HG03159 (cell line): ENCODE results near the gene SORCS1.

Source experiments
- ATAC-seq: cut with Tn5 transposase; IDR thresholded peaks from one replicate; pipeline ENCODE4 v1.9.1; 2021; ENCODE audit warnings: mild to moderate bottlenecking, moderate library complexity; ENCODE audit not compliant: unreplicated experiment

The SORCS1 gene

GRCh38 chr10:106619346-106619745, 545.2 kb downstream of the SORCS1 start:
- ATAC-seq = no peak

DNA sequence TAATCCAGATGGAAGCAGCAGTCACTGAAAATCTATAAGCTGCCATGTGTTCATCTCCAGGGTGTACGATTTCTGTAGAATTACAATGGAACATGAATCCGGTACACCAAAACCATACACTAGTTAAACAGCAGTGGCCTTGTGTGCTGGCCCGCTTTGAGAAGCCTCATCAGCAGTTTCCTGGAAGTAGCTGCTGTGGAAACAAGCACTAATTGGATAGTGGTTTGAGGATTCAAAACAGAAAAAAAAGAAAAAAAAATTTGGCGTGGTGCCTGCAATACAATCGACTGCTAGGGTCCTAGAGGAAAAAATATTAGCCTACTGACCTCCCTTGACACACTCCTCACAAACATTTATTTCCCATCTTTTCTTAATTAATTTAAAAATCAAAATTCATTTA, 545.9 kb downstream of the SORCS1 start:
- ATAC-seq = no peak

GRCh38 chr10:106615081-106615480, 549.4 kb downstream of the SORCS1 start:
- no peak for ATAC-seq

DNA sequence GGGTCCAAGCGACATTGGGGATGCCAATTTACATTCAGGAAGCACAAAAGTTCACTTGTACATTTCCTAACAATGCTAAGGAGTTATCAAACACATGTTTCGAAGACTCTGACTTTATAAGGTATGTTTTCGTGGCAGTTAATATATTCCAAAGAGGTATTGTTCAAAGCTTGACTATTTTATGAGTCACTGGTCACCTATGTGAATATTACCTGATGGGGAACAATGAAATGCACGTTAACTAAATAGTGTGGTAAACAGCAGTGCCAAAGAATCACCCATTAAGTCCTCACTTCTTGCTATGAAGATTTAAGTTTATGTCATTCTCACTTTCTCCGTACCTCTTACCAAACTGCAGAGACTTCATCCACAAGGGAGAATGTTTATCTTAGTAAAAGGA, 550.2 kb downstream of the SORCS1 start:
- ATAC-seq = no peak

DNA sequence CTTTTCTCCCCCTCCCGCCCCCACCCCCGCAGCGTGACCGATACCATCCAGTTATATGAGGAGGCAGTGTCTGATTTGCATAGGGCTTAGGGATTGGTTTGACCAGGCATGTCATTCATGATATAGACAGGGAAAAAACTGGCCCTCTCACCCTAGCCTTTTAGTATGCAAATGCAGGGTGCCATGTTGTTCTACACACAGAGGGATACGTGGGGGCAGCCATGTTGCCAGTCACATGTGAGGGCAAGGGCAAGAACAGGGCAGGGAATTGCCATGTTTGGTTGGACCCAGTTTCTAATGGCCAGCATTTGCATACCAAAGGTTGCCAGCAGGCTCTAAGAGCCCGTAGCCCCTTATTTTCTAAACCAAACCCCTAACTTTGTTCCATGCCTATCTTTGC, 552.1 kb downstream of the SORCS1 start:
- ATAC-seq = no peak

GRCh38 chr10:106609470-106610266, 554.8 kb downstream of the SORCS1 start:
- ATAC-seq = peak; percentile 67

DNA sequence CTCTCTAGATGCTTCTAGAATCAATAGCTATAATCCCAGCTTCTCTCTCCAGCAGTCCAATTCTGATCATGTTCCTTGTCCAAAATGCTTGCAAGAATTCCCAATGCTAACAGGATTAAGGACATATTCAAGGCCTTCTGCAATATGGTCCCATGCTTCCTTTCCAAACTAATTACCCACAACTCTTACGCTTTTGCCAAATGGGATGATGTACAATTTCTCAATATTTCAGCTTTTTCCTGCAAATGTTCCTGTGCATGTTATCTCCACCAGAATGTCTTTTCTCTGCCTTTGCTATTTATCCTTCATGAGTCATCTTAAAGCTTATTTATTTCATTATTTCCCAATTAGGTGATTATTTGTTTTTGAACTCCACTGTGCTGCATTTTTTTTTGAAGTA, 556.4 kb downstream of the SORCS1 start:
- ATAC-seq = no peak

DNA sequence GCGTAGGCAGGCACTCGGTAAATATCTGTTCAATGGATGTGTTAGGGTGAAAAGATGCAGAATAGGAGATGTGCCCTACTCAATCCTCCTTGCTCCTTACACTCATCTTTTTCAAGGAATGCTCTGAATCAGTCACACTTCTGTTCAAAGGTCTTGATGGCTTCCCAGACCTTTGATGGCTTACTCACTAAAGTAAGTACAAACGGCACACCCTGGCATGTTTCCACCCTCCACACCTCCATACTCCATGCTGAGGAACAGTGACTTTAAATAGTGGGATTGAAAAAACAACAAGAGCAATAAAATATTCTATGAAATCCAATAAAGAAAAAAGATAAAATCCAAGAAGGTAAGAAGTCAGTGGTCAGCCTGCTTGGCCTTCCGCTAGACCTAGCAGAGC, 569.2 kb downstream of the SORCS1 start:
- ATAC-seq = no peak

DNA sequence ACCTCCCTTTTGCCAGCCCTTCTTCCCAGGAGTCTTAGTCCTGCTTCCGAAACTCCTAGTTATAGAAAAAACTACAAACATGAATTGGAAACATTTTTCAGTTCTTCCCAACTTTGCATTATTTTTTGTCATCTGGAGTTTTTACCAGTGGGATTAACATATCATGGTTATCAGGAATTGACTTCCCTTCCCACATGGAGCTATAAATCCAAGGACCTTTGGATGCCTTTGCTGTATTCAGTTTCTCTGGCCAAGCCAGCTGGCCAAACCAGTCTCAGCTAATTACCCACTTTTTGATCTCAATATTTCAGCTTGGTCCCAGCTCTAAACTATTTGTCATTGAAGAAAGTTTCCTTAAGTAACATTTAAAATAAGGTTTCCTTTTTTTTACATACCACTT, 570.6 kb downstream of the SORCS1 start:
- no peak for ATAC-seq

DNA sequence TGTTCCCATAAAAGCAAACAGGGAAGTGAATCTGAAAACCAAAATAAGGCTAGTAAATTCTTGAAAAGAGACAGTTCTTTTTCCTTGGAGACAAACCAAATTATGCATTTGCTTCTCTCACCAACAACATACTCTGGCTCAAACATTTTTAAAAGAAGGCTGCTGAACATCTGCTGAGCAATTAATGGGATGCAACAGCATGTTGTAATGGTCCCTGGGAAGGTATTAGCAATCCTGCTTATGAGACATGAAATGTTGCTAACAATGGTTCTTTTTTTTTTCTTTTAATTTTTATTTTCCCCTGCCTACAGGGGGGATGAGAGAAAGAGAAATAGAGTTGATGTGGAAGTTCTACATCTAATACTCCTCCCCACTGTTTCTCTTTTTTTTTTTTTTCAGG, 572.1 kb downstream of the SORCS1 start:
- no peak for ATAC-seq

GRCh38 chr10:106582291-106582690, 582.2 kb downstream of the SORCS1 start:
- no peak for ATAC-seq

- ATAC-seq = no peak
These were observed 586.8 kb downstream of the SORCS1 start for GRCh38 chr10:106577756-106578155.

GRCh38 chr10:106577266-106577665, 587.2 kb downstream of the SORCS1 start:
- ATAC-seq = no peak

- ATAC-seq = peak; percentile 68
These were observed 588.0 kb downstream of the SORCS1 start for GRCh38 chr10:106576534-106576933.

DNA sequence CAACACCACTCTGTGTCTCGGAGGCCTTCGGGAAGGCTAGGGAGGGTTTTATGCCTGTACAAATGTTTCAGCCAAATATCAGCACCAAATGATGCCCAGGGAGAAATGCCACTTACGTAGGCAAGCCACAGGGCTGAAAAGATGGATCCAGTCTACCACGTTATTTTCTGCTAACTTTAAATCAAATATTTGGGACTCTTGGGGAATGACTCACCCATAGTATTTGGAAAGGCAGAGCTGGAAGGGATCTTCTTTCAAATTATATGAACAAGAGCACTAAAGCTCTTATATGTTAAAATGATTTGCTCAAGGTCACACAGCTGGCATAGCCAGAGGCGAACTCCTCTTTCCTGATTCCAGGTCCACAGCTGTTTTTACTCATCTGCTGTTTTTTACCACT, 591.4 kb downstream of the SORCS1 start:
- ATAC-seq = no peak

DNA sequence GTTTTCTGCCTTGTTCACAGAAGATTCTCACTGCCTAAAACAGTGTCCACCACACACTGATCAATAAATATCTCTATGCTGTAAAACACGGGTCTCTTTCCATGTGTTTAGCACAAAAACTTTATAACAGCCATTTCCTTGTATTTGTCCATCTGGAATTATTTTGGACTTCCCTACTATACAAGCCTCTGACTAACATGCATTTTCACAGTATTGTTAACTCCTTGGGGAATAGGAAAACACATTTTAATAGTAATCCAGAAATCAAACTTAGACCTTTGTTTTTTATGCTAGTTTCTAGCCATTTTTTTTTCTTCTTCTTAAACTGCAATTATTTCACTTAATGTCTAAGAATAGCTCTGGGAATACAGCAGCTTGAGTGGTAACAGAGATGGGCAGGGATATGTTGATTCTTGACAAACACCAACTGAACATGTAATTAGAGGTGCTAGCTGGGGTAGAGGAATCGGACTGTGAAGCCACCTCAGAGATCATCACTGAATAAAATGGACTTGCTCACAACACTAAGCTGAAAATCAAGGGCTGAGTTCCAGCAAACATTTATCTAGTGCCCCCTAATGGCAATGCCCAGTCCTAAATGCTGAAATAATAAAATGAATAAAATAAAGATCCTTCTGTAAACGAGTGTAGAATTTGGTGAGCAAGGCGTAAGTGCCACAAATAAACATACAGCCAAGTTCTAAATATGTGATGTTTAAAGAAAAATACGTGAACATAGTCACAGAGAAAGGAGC, 593.1 kb downstream of the SORCS1 start:
- no peak for ATAC-seq

GRCh38 chr10:106570268-106570667, 594.2 kb downstream of the SORCS1 start:
- ATAC-seq = no peak

DNA sequence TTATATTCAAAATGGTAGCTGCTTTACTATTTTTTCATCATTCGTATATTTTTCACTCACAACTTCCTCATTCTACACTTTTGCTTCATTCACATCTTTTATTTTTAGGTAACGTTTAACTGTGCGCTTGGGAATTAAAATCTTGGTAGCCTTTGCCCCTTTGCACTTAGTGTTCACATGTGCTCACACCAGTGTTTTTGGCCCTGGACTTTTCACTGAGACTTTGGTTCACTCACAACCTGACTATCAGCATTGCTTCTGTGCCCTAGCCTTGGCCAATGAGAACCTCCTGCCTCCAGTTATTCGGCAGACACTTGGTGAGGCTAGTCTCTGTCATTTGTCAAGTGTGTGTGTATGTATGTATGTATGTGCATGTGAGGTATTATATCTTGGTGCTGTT, 596.9 kb downstream of the SORCS1 start:
- ATAC-seq = no peak

- ATAC-seq = no peak
These were observed 597.6 kb downstream of the SORCS1 start for GRCh38 chr10:106566873-106567272.

- no peak for ATAC-seq
These were observed 599.0 kb downstream of the SORCS1 start for GRCh38 chr10:106565546-106565945.

- ATAC-seq = no peak
These were observed 601.1 kb downstream of the SORCS1 start for GRCh38 chr10:106563384-106563783.

- ATAC-seq = no peak
These were observed 603.4 kb downstream of the SORCS1 start for GRCh38 chr10:106560925-106561640.
